ENCODE results near the gene RAP1B. TPM values are rescaled to one million over a fixed set of nuclear protein-coding genes. Genes with fewer than 3 reads are reported as not detected.

Gene RAP1B
- total RNA-seq, 4 donors from 2014 or later = 133 to 232 (median 193) TPM

- Histone ChIP-seq H3K4me3 (replicated peaks in 1 of 3) (no peak overlapping the region), H3K9me3 (no peaks in the 10 kb centered on the region), H3K4me1 (no peaks in the 10 kb centered on the region), H3K36me3 (no peaks in the 10 kb centered on the region), H3K27me3 (no peaks in the 10 kb centered on the region), H3K27ac (no peak overlapping the region)
- no peak for DNase-seq
- intact Hi-C loops (cut with DNase I) = no loop called here
- TF ChIP-seq POLR2A (IDR thresholded peaks at IDR 0.05) = no peak
- TF ChIP-seq, protein P1, sequence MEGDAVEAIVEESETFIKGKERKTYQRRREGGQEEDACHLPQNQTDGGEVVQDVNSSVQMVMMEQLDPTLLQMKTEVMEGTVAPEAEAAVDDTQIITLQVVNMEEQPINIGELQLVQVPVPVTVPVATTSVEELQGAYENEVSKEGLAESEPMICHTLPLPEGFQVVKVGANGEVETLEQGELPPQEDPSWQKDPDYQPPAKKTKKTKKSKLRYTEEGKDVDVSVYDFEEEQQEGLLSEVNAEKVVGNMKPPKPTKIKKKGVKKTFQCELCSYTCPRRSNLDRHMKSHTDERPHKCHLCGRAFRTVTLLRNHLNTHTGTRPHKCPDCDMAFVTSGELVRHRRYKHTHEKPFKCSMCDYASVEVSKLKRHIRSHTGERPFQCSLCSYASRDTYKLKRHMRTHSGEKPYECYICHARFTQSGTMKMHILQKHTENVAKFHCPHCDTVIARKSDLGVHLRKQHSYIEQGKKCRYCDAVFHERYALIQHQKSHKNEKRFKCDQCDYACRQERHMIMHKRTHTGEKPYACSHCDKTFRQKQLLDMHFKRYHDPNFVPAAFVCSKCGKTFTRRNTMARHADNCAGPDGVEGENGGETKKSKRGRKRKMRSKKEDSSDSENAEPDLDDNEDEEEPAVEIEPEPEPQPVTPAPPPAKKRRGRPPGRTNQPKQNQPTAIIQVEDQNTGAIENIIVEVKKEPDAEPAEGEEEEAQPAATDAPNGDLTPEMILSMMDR (IDR thresholded peaks at IDR 0.05) = no peak
- 74 to 75% methylated on average over 6 of the region's 6 CpGs for WGBS, 2 donors
Measured at GRCh38 chr12:68591734-68592418, 18.8 kb upstream of the RAP1B start.

DNA sequence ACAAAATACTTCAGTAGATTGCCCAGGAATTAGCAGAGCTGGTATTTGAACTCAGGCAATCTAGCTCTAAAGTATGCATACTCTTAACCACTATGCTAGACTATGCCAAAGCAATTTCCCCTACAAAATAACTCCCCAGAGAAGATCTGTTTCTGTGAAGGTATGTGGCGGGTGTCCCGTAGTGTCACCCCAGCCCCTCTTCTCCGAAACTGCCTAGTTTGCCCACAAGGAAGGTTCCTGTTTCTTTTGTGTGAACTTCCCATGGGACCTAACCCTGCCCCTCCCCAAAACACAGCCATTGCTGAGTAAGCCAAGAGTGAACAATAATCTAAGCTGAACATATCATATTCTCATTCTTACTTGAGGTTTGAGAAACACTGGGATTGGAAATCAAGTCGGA, 15.5 kb upstream of the RAP1B start:
- no peak overlapping the region for H3K4me3 ChIP-seq (replicated peaks in 1 of 3)
- TF ChIP-seq, protein P1 (IDR thresholded peaks at IDR 0.05) = no peak
- TF ChIP-seq POLR2A (IDR thresholded peaks at IDR 0.05) = no peak
- no peaks in the 10 kb centered on the region for H3K27me3 ChIP-seq
- WGBS, 2 donors = 94 to 100% methylated on average over 4 of the region's 4 CpGs
- no peaks in the 10 kb centered on the region for H3K36me3 ChIP-seq
- H3K4me1 ChIP-seq = no peaks in the 10 kb centered on the region
- no peak overlapping the region for H3K27ac ChIP-seq
- no peak for DNase-seq
- no peaks in the 10 kb centered on the region for H3K9me3 ChIP-seq
- intact Hi-C loops (cut with DNase I) = no loop called here

- no peaks in the 10 kb centered on the region for H3K36me3 ChIP-seq
- 36 to 52% methylated on average over 1 of the region's 1 CpG for WGBS, 2 donors
- H3K27ac ChIP-seq = no peak overlapping the region
- no peaks in the 10 kb centered on the region for H3K4me1 ChIP-seq
- TF ChIP-seq POLR2A (IDR thresholded peaks at IDR 0.05) = no peak
- TF ChIP-seq, protein P1 (IDR thresholded peaks at IDR 0.05) = no peak
- H3K9me3 ChIP-seq = no peaks in the 10 kb centered on the region
- H3K4me3 ChIP-seq (replicated peaks in 1 of 3) = no peak overlapping the region
- DNase-seq = no peak
- H3K27me3 ChIP-seq = no peaks in the 10 kb centered on the region
- intact Hi-C loops (cut with DNase I) = no loop called here
Measured at GRCh38 chr12:68601767-68602166, 8.9 kb upstream of the RAP1B start.

GRCh38 chr12:68602720-68603119, 8.0 kb upstream of the RAP1B start:
- H3K4me1 ChIP-seq = no peaks in the 10 kb centered on the region
- H3K4me3 ChIP-seq (replicated peaks in 1 of 3) = no peak overlapping the region
- no peak for DNase-seq
- H3K27me3 ChIP-seq = no peaks in the 10 kb centered on the region
- WGBS, 2 donors = 93 to 97% methylated on average over 6 of the region's 6 CpGs
- no peak overlapping the region for H3K27ac ChIP-seq
- no peaks in the 10 kb centered on the region for H3K36me3 ChIP-seq
- H3K9me3 ChIP-seq = no peaks in the 10 kb centered on the region
- intact Hi-C loops (cut with DNase I) = no loop called here
- no peak for TF ChIP-seq POLR2A (IDR thresholded peaks at IDR 0.05)
- TF ChIP-seq, protein P1 (IDR thresholded peaks at IDR 0.05) = no peak

GRCh38 chr12:68608191-68608590, 2.5 kb upstream of the RAP1B start:
- intact Hi-C loops (cut with DNase I) = no loop called here
- Histone ChIP-seq H3K36me3 (no peaks in the 10 kb centered on the region), H3K4me3 (replicated peaks in 1 of 3) (no peak overlapping the region), H3K27me3 (no peaks in the 10 kb centered on the region), H3K9me3 (no peaks in the 10 kb centered on the region), H3K4me1 (peaks cover 11 to 17% of the 10 kb centered on the region in 2 donors), H3K27ac (no peak overlapping the region)
- no peak for DNase-seq
- 74 to 76% methylated on average over 2 of the region's 2 CpGs for WGBS, 2 donors
- no peak for TF ChIP-seq POLR2A (IDR thresholded peaks at IDR 0.05)
- TF ChIP-seq, protein P1 (IDR thresholded peaks at IDR 0.05) = no peak

Measured in thyroid gland (tissue), 4 donors.